HT1080 (cell line): ENCODE data around the gene ALDOC. TPM values are rescaled to one million over a fixed set of nuclear protein-coding genes. Genes with fewer than 3 reads are reported as not detected.
"Not testable (repeated sequence)": the region's sequence is repeated elsewhere in the genome, so short reads cannot be mapped to it uniquely, and the experiment has no call there.

Experiments used
- DNase-seq: peaks from one replicate; pipeline ENCODE4 v3.0.0-alpha.2; 2015; ENCODE audit warnings: low read depth
- total RNA-seq: library from RNA; depleted of rRNA; stranded (reverse); fragments of >200 nt; shearing (Covaris generic); gene quantifications from 2 replicates; pipeline ENCODE4 v1.2.3, GENCODE V29; 2014

ALDOC gene
- total RNA-seq, 1 experiment from 2014 or later = 18.4 TPM

GRCh38 chr17:28584434-28584833, 7.7 kb upstream of the ALDOC start:
- no peak for DNase-seq

DNA sequence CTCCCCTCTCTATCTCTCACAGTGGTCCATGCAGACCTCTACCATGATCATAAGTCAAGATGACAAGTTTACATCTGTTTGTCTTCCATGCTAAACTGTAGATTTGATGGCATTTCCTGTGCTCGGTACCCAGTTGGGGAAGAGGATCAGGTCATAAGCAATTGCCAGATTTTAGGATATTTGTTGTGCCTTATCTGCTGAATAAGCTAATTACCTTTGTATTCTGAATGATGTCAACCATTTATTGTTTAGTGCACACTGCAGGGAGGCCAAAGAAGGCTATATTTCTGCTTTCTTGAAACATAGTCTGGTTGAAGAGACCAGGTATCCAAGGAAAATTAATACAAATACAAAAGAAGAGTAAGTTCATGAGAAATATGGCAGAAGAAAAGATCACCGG, 5.8 kb upstream of the ALDOC start:
- no peak for DNase-seq

GRCh38 chr17:28580959-28581358, 4.3 kb upstream of the ALDOC start:
- DNase-seq = no peak

DNA sequence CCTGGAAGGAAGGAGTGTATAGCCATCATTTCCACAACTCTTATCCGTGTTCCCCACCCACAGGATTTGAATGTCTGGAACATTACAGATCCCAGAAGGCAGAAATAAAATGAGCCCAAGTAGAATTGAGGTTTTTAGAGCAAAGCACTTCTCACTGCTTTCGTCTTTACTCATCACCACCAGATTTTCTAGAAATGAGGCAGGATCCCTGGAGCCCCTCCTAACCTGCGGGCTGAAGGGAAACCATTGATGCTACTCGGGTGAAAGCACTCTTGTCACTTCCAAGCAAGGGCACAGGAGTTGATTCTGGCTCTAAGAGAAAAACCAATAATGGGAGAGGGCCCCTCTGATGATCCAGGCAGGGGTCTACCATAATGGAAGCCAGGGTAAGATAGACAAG, 2.8 kb upstream of the ALDOC start:
- no peak for DNase-seq

DNA sequence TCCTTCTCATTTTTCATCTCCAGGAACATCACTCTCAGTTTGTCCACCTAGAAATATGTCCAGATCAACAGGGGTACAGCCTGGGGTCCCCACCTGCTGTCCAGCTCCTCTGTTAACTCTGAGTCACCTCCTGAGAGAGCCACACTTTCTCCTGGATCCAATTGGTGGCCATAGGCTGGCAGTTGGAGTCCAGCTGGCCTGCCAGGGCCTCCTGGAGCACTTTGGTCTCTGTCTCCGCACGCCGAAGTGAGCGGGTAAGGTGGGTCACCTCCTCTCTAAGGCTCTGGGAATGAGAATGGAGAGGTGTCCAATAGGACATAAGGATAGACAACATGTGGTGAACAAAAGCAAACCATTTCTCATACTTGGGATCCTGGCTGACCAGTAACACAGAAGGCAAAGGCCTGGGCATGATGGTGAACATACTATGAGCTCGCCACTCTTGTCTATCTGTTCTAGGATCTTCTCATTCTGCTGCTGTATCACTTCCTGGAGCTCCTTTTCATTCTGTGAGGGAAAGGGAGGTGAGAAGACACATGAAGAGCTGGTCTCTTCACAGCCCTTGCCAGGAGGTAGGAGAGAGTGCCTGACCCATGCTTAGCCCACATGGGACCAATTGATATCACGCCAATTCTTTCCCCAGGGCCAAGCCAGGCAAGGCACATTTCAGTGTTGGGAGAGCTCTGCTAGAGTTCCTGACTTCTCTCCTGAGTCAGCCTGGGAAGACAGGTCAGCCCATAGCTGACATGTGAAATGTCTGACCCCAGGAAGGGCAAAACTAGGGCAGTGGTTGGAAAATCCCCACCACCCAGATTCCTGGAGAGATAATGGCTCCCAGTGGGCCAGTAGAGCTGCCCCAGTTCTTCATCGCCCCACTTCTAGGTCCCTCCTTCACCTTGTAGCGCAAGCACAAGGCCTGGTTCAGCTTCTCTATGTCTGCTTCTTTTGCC, 1.8 kb upstream of the ALDOC start:
- DNase-seq = no peak

GRCh38 chr17:28577466-28577824, 750 bp upstream of the ALDOC start:
- DNase-seq = no peak

GRCh38 chr17:28576016-28576415, 679 bp downstream of the ALDOC start:
- DNase-seq = not testable (repeated sequence)

DNA sequence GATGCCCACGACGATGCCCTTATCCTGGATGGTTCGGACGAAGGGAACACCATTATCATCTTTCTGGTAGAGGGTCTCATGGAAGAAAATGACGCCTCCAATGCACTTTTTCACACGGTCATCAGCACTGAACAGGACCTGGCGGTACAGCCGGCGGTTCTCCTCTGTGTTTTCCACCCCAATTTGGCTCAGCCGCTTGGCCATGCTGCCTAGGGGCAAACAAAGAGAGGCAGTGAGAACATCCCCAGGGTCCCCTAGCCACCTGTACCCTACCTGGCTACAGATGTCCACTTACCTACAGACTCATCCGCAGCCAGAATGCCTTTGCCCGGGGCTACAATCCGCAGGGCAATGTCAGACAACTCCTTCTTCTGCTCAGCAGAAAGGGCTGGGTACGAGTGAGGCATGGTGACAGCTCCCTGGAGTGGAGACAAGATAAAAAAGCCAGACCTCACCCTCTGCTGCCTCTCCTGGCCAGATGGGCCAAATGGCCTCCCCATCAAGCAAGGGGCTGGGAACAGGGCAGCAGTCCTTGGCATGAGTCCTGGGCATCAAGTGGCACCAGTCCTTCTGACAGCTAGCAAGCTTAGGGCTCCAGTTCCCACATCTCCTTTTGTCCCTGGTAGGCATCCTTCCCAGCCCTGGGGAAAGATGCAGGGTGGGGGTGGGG, 1.4 kb downstream of the ALDOC start:
- no peak for DNase-seq

DNA sequence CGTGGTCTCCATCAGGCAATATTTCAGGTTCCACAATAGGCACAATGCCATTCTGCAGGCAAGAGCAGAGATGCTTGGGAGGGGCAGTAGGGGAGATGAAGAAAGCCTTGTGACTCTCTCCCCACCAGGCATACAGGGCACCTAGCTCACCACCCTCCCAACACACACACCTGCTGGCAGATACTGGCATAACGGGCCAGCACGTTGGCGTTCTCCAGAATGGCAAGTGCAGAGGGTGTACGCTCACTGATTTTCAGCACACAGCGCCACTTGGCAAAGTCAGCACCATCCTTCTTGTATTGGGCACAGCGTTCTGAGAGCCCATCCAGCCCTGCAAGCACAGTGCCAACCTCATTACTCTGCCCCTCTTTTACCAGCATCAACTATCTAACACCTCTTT, 2.2 kb downstream of the ALDOC start:
- DNase-seq = no peak

DNA sequence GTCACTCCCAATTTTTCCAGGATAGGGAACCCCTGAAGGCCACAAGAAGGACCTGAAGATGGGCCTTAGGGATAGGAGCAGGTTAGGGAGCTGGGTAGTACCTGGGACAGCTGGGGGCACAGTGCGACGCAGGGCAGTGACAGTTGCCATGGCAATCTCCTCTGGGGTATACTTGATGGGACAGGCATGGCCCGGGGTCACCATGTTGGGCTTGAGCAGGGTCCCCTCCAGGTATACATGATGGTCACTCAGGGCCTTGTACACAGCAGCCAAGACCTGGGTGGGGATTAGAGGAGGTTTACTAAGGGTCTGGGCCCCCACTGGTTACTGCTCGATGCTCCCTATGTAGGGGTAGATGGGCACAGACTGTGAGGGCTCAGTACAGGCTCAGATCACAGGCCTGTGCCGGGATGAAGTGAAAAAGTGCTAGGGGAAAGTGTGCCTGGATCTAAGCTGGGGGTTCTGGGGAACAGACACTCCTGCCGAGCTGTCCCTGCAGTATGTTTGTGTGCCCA, 2.7 kb downstream of the ALDOC start:
- no peak for DNase-seq

GRCh38 chr17:28573521-28573920, 3.2 kb downstream of the ALDOC start:
- no peak for DNase-seq

DNA sequence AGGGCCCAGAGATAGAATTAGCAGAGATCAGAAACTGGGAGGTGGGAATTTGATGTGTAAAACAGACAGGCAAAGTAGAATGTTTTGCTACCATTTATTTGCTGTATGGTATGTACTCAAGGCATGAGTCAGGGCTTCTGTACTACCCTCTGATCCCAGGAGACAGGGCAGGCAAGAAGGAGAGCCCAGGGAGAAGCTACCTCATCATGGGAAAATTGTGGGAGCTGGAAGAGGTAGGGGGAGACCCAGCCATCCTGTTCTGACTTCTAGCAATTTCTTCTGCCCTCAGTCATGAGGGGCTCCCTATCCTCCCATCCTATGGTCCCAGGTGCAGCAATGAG, 3.7 kb downstream of the ALDOC start:
- no peak for DNase-seq

DNA sequence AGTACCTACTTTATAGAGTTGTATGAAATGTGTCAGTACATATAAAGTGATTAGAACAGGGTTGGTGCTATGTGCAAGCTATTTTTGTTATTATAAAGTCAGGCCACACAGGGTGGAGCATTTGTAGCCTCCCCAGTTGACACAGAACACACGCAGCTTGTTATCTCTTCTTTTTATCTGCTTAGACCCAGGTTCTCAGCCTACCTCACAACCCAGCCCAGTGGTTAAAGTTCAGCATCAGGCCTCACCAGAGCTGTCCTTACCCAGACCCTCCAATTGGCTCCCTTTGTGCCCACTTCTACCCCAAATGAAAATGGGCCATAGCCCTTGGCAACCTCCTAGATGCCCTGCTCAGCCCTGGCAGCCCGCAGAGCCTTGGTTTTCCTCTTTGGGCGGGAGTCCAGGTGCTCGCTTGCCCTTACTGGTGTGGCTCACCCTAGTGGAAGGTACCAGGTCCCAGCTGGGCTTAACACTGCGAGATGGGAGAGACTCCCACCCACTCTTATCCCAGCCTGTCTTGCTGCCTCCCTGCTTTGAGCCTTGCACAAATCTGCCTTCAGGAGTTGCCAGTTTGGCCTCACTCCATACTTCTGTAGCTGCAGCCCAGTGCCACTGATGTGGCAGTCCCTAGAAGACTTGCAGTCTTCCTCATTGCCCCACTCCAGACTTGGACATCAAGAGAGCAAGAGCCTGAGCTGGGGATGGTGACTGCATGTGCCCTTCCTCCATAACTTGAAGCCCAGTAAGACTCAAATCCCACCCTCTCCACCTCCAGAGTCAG, 4.2 kb downstream of the ALDOC start:
- no peak for DNase-seq

- peak; percentile 90 for DNase-seq
Observed at GRCh38 chr17:28571361-28572122, 5.2 kb downstream of the ALDOC start, which contains the start of gene PIGS. PIGS (minus strand) TSS chr17:28571524; CDS start chr17:28571496, 28 bp downstream.

- no peak for DNase-seq
Observed at GRCh38 chr17:28570716-28571360, 5.9 kb downstream of the ALDOC start.

DNA sequence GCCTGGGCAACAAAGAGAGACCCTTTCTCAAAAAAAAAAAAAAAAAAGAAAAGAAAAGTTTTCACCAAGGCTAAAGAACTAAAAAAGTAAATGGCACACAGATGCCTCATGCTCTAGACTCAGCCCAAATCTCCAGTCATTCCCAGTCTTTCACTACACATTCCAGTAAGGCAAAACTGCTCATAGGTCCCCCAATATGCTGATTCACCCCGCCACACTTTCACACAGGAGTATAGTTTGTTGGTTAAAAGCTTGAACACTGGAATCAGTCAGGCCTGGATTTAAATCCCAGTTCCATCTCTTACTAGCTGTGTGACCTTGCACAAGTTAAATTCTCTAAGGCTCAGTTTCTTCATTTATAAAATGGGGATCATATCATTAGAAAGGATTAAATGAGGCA, 7.2 kb downstream of the ALDOC start:
- no peak for DNase-seq

- DNase-seq = no peak
Observed at GRCh38 chr17:28567604-28568003, 9.1 kb downstream of the ALDOC start.

- no peak for DNase-seq
Observed at GRCh38 chr17:28563475-28563874, 13.2 kb downstream of the ALDOC start.

DNA sequence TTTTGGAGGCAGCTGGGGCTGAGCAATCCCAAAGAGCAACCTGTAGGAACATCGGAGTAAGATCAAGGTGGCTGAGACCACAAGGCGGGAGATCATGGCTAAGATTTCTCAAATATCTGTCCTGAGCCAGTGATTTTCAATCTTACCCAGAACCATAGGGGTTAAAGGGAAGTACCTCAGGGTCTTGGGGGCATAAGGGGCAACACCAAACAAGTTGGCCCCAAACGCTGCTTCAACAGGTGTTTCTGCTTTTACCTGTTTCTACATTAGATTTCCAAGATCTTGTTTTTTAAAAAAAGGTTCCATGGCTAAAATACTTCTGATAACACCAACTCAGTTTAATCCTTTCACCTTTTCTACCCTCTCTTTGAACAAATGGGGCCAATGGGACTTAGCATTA, 21.7 kb downstream of the ALDOC start:
- DNase-seq = no peak

DNA sequence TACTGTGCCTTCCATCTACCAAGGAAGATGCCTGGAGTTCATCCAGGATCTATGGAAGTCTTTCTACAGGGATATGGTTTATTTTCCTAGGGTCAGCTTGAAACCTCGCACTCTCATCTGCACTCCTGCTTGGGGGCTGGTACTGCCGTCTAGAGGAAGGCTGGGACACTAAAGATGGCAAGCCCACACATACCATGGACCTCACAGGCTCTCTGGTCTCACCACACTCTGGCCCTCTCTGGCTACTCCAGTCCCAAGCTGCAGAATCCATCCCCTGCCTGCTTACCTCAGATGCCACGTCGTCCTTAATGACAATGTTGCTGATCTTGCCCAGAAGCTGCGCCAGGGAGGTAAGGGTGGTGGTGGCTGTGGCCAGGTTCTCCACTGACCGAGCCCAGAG, 22.1 kb downstream of the ALDOC start:
- no peak for DNase-seq
